Memory B cell (primary cell): ENCODE results near the gene AGR2.
"Not testable (repeated sequence)": the region's sequence is repeated elsewhere in the genome, so short reads cannot be mapped to it uniquely, and the experiment has no call there.

Experiments
- ATAC-seq: fragments of 150-1000 bp; cut with Tn5 transposase; 2 replicates; pipeline ENCODE4 v1.10.0; 2021; ENCODE audit warnings: low read depth, mild to moderate bottlenecking, moderate library complexity
- DNase-seq, 2 donors: peaks; one replicate each; pipeline ENCODE4 v3.0.0; 2022; ENCODE audit warnings: low spot score in 2 of 2
- H3K27ac Mint-ChIP-seq: one replicate; pipeline ENCODE4 v1.8.0; 2022; ENCODE audit warnings: mild to moderate bottlenecking, moderate library complexity, mixed read lengths
- H3K27me3 Mint-ChIP-seq: one replicate; pipeline ENCODE4 v1.8.0; 2022; ENCODE audit warnings: mixed read lengths
- H3K36me3 Mint-ChIP-seq: one replicate; pipeline ENCODE4 v1.8.0; 2022; ENCODE audit warnings: mild to moderate bottlenecking, mixed read lengths
- H3K4me1 Mint-ChIP-seq: one replicate; pipeline ENCODE4 v1.8.0; 2022; ENCODE audit warnings: mixed read lengths
- H3K4me3 Mint-ChIP-seq: one replicate; pipeline ENCODE4 v1.8.0; 2022; ENCODE audit warnings: mild to moderate bottlenecking, moderate library complexity, mixed read lengths
- H3K9me3 Mint-ChIP-seq: one replicate; pipeline ENCODE4 v1.8.0; 2022; ENCODE audit warnings: mixed read lengths

AGR2 gene

GRCh38 chr7:16804674-16805439 lies at the start of gene AGR2:
AGR2 (minus strand) TSS chr7:16804999; CDS start chr7:16801796, 3,203 bp downstream.
- Mint-ChIP-seq H3K4me1 (no peaks in the 10 kb centered on the region), H3K27me3 (peaks cover 7% of the 10 kb centered on the region), H3K9me3 (no peaks in the 10 kb centered on the region), H3K4me3 (no peak within 1 kb of the TSS), H3K27ac (peak within 1 kb of the TSS; percentile 20), H3K36me3 (no peaks in the 10 kb centered on the region)
- DNase-seq (no peak), ATAC-seq (no peak)

DNA sequence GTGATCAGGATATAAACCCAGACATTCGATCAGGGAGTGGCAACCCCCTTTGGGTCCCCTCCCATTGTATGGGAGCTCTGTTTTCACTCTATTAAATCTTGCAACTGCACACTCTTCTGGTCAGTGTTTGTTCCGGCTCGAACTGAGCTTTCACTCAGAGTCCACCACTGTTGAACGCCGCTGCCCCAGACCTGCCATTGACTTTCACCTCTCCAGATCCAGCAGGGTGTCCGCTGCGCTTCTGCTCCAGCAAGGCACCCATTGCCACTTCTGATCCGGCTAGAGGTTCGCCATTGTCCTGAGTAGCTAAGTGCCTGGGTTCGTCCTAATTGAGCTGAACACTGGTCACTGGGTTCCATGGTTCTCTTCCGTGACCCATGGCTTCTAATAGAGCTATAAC lies 48.4 kb upstream of the AGR2 start:
- not testable (repeated sequence) for H3K4me3 Mint-ChIP-seq

DNA sequence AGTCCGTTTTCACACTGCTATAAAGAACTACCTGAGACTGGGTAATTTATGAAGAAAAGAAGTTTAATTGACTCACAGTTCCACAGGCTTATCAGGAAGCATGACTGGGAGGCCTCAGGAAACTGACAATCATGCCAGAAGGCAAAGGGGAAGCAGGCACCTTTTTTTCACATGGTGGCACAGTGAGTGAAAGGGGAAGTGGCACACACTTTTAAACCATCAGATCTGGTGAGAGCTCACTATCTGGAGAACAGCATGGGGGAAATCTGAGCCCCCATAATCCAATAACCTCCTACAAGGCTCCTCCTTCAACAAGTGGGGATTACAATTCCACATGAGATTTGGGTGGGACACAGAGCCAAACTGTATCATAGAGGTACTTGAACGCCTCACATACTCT lies 47.0 kb upstream of the AGR2 start:
- ATAC-seq, result peak; percentile 89
- H3K4me3 Mint-ChIP-seq, result peak overlapping the region; percentile 71
- no peaks in the 10 kb centered on the region for H3K36me3 Mint-ChIP-seq
- H3K27ac Mint-ChIP-seq, result peak overlapping the region; percentile 49
- no peaks in the 10 kb centered on the region for H3K9me3 Mint-ChIP-seq
- peaks cover 1% of the 10 kb centered on the region for H3K27me3 Mint-ChIP-seq
- DNase-seq, result peak in 1 of 2 donors; percentile 15
- peaks cover 17% of the 10 kb centered on the region for H3K4me1 Mint-ChIP-seq

More for the DNA sequence above, 48.4 kb upstream of the AGR2 start:
- H3K36me3 Mint-ChIP-seq, ATAC-seq, H3K27me3 Mint-ChIP-seq, H3K27ac Mint-ChIP-seq, DNase-seq, H3K9me3 Mint-ChIP-seq: not testable (repeated sequence)
- peaks cover 17% of the 10 kb centered on the region for H3K4me1 Mint-ChIP-seq

DNA sequence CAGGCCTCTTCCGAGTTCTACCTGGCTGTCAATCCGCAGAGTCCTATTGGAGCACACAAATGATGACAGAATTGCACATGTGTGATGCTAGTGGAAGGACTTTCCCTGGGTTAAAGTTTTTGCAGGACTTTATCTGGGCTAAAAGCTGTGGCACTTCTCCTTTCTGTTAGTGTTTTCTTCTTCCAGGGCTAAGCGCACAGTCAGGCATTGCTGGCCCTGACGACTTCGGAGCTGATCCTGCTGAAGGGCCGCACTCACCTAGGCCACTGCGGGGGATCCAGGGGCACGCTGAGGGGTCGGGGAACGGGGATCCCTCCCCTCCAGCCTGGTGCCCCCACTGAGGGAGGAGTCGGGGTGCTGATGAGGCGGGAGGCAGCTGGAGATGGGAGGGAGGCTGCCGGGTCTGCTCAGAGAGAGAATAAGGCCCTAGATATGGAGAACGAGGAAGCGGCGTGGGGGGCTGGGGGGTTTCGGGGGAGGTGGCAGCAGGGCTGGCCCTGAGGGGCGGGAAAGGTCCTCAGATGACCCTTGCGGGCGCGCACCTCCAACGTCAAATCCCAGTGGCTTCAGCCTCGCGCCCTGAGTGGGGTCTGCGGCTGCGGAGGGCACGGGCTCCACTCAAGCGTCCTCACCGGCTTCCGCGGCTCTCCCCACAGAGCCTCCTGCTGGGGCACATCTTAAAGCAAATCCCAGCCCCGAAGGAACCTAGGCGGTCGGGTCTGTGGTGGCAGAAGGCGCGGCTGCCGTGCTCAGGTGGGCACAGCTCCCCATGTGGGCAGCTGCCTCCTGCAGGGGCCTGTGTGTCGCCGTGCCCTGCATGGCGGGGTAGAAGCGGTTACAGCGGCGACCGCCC lies 46.0 kb upstream of the AGR2 start:
- Mint-ChIP-seq H3K27ac (no peak overlapping the region), H3K9me3 (no peaks in the 10 kb centered on the region), H3K4me1 (peaks cover 17% of the 10 kb centered on the region), H3K4me3 (peak overlapping the region; percentile 71), H3K36me3 (no peaks in the 10 kb centered on the region), H3K27me3 (peaks cover 1% of the 10 kb centered on the region)
- peak; percentile 60 for ATAC-seq
- peak in 1 of 2 donors; percentile 3 for DNase-seq

DNA sequence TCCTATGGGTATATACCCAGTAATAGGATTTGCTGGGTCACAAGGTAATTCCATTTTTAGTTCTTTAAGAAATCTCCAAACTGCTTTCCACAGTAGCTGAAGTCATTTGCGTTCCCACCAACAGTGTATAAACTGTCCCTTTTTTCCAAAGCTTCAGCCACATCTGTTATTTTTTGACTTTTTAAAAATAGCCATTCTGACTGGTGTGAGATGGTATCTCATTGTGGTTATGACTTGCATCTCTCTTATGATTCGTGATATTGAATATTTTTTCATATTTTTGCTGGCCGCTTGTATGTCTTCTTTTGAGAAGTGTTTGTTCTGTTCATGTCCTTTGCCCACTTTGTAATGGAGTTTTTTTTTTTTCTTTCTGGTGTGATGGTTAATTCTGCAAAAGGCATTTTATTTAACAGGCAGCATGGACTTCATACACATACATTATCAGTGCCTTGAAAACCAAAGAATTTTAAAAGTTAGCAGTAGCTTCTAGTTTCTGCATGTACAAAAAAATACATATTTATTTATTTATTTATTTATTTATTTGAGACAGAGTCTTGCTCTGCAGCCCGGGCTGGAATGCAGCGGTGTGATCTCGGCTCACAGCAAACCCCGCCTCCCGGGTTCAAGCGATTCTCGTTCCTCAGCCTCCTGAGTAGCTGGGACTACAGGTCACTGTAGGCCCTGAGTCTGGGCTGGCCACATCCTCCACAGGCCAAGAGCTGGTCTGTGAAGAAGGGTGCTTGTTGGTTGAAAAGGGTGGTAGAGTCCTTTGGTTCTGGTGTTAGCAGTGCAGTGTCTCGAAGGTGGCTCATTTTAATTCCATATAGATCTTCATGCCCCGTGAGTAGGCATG lies 44.7 kb upstream of the AGR2 start:
- no peak for DNase-seq

DNA sequence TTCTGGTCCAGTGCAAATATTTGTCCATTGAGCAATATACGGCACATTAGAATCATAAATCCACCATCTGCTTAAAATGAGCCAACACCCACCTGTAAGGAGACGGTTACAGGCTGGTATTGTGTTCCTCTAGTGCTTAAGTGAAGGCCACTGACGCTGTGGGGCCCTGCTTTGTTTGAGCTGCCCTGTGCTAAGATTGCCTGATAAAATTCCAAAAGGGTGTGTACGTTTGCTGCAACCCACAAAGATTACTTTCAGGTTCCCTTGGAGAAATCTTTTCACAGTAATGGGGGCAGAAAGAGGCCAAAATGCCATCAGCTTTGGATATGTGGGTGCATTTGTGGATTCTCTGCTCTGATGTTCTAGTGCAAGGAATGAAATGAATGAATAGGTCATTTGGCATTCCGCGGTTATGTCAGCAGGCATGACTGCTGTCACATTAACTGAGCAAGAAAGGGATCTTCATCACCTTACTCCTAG lies 42.6 kb upstream of the AGR2 start:
- H3K27ac Mint-ChIP-seq, result no peak overlapping the region
- ATAC-seq (no peak), DNase-seq (no peak)
- H3K9me3 Mint-ChIP-seq, result no peaks in the 10 kb centered on the region
- H3K36me3 Mint-ChIP-seq, result no peaks in the 10 kb centered on the region
- H3K4me1 Mint-ChIP-seq, result peaks cover 17% of the 10 kb centered on the region
- H3K27me3 Mint-ChIP-seq, result peaks cover 4% of the 10 kb centered on the region
- no peak overlapping the region for H3K4me3 Mint-ChIP-seq

More for the DNA sequence above, 44.7 kb upstream of the AGR2 start:
- no peak overlapping the region for H3K27ac Mint-ChIP-seq
- ATAC-seq, result no peak
- peaks cover 4% of the 10 kb centered on the region for H3K27me3 Mint-ChIP-seq
- H3K4me3 Mint-ChIP-seq, result no peak overlapping the region
- peaks cover 17% of the 10 kb centered on the region for H3K4me1 Mint-ChIP-seq
- no peaks in the 10 kb centered on the region for H3K36me3 Mint-ChIP-seq
- H3K9me3 Mint-ChIP-seq, result no peaks in the 10 kb centered on the region

DNA sequence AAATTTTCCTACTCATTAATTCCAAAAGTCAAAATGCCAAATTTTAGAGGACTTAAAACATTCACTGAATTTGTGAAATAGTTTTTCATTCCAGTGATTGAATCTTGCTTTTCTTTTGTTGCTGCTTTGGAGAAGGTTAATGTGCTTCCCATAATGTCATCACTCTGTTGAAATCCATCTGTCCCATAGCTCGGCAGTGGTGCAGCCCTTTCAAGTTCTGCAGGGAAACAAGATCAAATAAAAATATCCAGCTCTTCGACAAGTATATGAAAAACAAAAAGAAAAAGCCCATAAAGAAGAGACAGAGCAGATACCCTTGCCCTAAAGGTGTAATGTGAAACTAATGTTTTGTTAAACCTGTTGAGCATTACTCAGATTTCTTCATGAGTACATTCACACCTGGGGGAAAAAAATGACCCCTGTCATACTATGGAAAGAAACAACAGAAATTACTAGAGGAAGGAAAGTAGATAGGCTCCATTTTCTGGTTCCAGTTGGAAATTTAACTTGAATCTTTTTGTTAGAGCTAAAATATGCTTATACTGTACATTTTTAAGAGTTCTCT lies 41.9 kb upstream of the AGR2 start:
- H3K27ac Mint-ChIP-seq, result no peak overlapping the region
- H3K9me3 Mint-ChIP-seq, result no peaks in the 10 kb centered on the region
- no peak overlapping the region for H3K4me3 Mint-ChIP-seq
- peaks cover 10% of the 10 kb centered on the region for H3K4me1 Mint-ChIP-seq
- H3K27me3 Mint-ChIP-seq, result peaks cover 4% of the 10 kb centered on the region
- no peak for DNase-seq
- no peak for ATAC-seq
- H3K36me3 Mint-ChIP-seq, result no peaks in the 10 kb centered on the region

DNA sequence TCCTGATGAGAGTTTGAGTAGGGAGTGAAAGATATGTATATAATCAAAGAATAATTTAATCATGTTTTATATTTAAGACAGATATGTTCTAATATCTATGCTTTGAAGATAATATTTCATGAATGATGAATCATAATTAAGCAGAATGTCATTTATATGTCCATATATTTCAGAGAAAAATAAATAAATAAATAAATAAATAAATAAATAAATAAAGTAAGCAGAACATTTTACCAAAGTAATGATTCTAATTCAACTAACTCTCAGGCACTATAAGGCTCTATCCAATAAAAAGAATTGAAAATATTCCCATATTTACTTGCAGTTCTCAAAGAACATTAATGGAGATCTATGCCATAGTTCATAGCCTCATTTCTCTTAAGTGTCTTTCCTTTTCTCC lies 40.9 kb upstream of the AGR2 start:
- no peaks in the 10 kb centered on the region for H3K9me3 Mint-ChIP-seq
- H3K4me1 Mint-ChIP-seq, result peaks cover 6% of the 10 kb centered on the region
- no peaks in the 10 kb centered on the region for H3K36me3 Mint-ChIP-seq
- H3K4me3 Mint-ChIP-seq, result no peak overlapping the region
- DNase-seq, result no peak
- peaks cover 4% of the 10 kb centered on the region for H3K27me3 Mint-ChIP-seq
- ATAC-seq, result no peak
- no peak overlapping the region for H3K27ac Mint-ChIP-seq

GRCh38 chr7:16841681-16842080 lies 36.9 kb upstream of the AGR2 start:
- Mint-ChIP-seq H3K36me3 (no peaks in the 10 kb centered on the region), H3K27ac (no peak overlapping the region), H3K27me3 (peaks cover 3% of the 10 kb centered on the region), H3K9me3 (no peaks in the 10 kb centered on the region), H3K4me3 (no peak overlapping the region), H3K4me1 (peaks cover 12% of the 10 kb centered on the region)
- no peak for ATAC-seq
- no peak for DNase-seq

DNA sequence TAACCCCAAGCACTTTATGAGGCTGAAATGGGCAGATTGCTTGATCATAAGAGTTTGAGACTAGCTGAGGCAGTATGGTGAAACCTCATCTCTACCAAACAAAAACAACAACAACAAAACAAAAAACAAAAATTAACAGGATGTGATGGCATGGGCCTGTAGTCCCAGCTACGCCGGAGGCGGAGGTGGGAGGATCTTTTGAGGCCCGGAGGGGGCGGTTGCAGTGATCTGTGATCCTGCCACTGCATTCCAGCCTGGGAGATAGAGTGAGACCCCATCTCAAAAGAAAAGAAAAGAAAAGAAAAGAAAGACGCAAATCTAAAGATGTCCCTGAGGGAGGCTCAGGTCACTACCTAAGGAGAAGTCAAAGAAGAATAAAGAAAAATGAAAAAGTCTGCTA lies 35.3 kb upstream of the AGR2 start:
- Mint-ChIP-seq H3K9me3 (no peaks in the 10 kb centered on the region), H3K36me3 (no peaks in the 10 kb centered on the region), H3K4me1 (peaks cover 12% of the 10 kb centered on the region), H3K4me3 (no peak overlapping the region), H3K27me3 (no peaks in the 10 kb centered on the region), H3K27ac (no peak overlapping the region)
- ATAC-seq (no peak), DNase-seq (no peak)

DNA sequence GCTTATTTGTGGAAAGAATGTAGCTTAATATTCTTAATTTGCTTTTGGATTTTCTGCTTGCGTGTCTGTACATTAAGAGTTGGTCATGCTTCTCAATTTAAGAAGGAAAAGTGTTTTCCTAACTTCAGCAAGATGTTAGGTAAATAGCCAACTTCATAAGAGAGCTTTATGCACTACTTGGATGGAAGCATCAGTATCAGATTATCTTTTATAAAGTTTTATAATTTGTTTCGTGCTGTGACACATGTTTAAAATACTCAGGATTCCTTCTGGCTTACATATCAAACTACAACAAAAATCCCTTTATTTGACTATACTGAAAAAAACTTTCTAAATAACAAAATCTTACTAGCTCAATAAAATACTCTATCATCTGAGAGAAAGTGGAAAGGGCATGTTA lies 34.8 kb upstream of the AGR2 start:
- Mint-ChIP-seq H3K27me3 (no peaks in the 10 kb centered on the region), H3K4me1 (peaks cover 12% of the 10 kb centered on the region), H3K9me3 (no peaks in the 10 kb centered on the region), H3K4me3 (no peak overlapping the region), H3K27ac (no peak overlapping the region), H3K36me3 (no peaks in the 10 kb centered on the region)
- no peak for ATAC-seq
- DNase-seq, result no peak

DNA sequence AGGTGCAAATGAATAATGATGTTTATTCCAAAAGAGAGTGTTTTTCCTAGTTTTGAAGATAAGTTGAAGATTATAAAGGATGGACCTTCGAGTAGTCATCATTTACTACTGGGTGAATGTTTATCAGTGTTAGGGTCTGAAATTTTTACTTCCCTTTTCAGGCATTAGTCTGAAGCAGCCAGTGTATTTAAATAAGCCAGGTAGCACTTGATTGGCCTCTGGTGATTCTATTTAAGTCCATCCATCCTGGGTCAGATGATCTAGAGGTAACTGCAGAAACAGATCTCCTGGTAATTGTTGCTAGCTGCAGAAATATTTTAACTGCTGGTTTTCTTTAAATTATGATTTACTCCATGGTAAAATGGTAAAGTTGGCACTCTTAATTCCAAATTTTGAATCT lies 34.1 kb upstream of the AGR2 start:
- no peaks in the 10 kb centered on the region for H3K9me3 Mint-ChIP-seq
- no peak for DNase-seq
- no peaks in the 10 kb centered on the region for H3K36me3 Mint-ChIP-seq
- peak overlapping the region; percentile 14 for H3K27ac Mint-ChIP-seq
- ATAC-seq, result peak; percentile 80
- peaks cover 12% of the 10 kb centered on the region for H3K4me1 Mint-ChIP-seq
- no peak overlapping the region for H3K4me3 Mint-ChIP-seq
- no peaks in the 10 kb centered on the region for H3K27me3 Mint-ChIP-seq

- H3K27me3 Mint-ChIP-seq, result no peaks in the 10 kb centered on the region
- no peak overlapping the region for H3K27ac Mint-ChIP-seq
- H3K4me1 Mint-ChIP-seq, result peaks cover 12% of the 10 kb centered on the region
- ATAC-seq (no peak), DNase-seq (no peak)
- H3K9me3 Mint-ChIP-seq, result no peaks in the 10 kb centered on the region
- no peaks in the 10 kb centered on the region for H3K36me3 Mint-ChIP-seq
- no peak overlapping the region for H3K4me3 Mint-ChIP-seq
Observed at GRCh38 chr7:16838386-16838785, 33.6 kb upstream of the AGR2 start.
